Gastroesophageal sphincter (tissue), 3 donors: ENCODE results near the gene CPT1A.

Experiments used
- CTCF ChIP-seq, 4 experiments: fragments of 200-600 bp in 2 of 4; fragments of 450-650 bp in 2 of 4; sonication (generic) in 1 of 4; IDR thresholded peaks; one replicate each; pipeline ENCODE4 v1.5.1; 2017 to 2019; ENCODE audit warnings: antibody characterized with exemption in 4 of 4, mild to moderate bottlenecking in 2 of 4, moderate library complexity in 2 of 4
- EP300 ChIP-seq: sonication (generic); formaldehyde crosslinking; IDR thresholded peaks from one replicate; pipeline ENCODE4 v1.6.1; 2017; ENCODE audit warnings: antibody characterized with exemption, mild to moderate bottlenecking
- POLR2A ChIP-seq, 2 donors: fragments of 450-650 bp; IDR thresholded peaks; one replicate each; pipeline ENCODE4 v1.6.1; 2017; ENCODE audit warnings: antibody characterized with exemption in 2 of 2, mild to moderate bottlenecking in 2 of 2, moderate library complexity in 1 of 2
- POLR2AphosphoS5 ChIP-seq: sonication (generic); formaldehyde crosslinking; IDR thresholded peaks from one replicate; pipeline ENCODE4 v1.6.1; 2017; ENCODE audit warnings: antibody characterized with exemption

- TF ChIP-seq CTCF (IDR thresholded peaks at IDR 0.05) (no peak), EP300 (no peak), POLR2A (IDR thresholded peaks at IDR 0.05) (no peak), POLR2AphosphoS5 (no peak)
These were observed 2.7 kb upstream of the CPT1A start for GRCh38 chr11:68844376-68844775.
